ENCODE data around the gene GAB3.
"Not testable (repeated sequence)": the region's sequence is repeated elsewhere in the genome, so short reads cannot be mapped to it uniquely, and the experiment has no call there.

GAB3 gene

DNA sequence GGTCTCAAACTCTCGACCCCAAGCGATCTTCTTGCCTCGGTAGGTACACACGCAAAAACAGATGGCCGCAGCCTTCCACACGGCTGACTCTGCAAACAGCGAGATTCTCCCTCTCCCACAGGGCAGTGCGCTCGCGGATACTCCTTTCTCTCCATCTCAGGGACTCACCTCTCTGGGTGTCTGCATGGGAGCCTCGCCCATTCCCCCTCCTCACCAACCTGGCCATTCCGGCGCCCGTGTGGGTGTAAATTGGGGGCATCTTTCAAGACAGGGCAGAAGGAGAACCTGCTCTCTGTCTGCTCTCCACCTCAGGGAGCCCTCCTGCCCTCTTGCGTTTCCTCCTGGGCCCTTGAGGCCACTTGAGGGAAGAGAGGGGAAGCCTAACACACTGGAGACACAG is 101.9 kb downstream of the GAB3 start:
- no peaks in the 10 kb centered on the region for H4K20me1 ChIP-seq (ENCODE audit: insufficient read depth, low read length)
- H3K79me2 ChIP-seq (ENCODE audit: insufficient read depth, low read length): no peaks in the 10 kb centered on the region
- H2AFZ ChIP-seq (ENCODE audit: low read depth, low read length): no peak overlapping the region
- H3K9me3 ChIP-seq (ENCODE audit: insufficient read depth, low read length, severe bottlenecking): no peaks in the 10 kb centered on the region
- H3K36me3 ChIP-seq (ENCODE audit: insufficient read depth, low read length): no peaks in the 10 kb centered on the region
- no peak overlapping the region for H3K9ac ChIP-seq (ENCODE audit: low read depth, low read length)
- no peak for DNase-seq
- H3K27me3 ChIP-seq (ENCODE audit: insufficient read depth, low read length, poor library complexity): no peaks in the 10 kb centered on the region
- TF ChIP-seq, protein P1, sequence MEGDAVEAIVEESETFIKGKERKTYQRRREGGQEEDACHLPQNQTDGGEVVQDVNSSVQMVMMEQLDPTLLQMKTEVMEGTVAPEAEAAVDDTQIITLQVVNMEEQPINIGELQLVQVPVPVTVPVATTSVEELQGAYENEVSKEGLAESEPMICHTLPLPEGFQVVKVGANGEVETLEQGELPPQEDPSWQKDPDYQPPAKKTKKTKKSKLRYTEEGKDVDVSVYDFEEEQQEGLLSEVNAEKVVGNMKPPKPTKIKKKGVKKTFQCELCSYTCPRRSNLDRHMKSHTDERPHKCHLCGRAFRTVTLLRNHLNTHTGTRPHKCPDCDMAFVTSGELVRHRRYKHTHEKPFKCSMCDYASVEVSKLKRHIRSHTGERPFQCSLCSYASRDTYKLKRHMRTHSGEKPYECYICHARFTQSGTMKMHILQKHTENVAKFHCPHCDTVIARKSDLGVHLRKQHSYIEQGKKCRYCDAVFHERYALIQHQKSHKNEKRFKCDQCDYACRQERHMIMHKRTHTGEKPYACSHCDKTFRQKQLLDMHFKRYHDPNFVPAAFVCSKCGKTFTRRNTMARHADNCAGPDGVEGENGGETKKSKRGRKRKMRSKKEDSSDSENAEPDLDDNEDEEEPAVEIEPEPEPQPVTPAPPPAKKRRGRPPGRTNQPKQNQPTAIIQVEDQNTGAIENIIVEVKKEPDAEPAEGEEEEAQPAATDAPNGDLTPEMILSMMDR (IDR thresholded peaks at IDR 0.05; ENCODE audit: borderline replicate concordance, extremely low read depth, low read length, poor library complexity, severe bottlenecking): no peak
- no peak for TF ChIP-seq EZH2 (IDR thresholded peaks at IDR 0.05; ENCODE audit: borderline replicate concordance, low read depth, low read length, severe bottlenecking)
- H3K4me3 ChIP-seq (ENCODE audit: low read depth in 1 of 2, low read length in 2 of 2): no peak overlapping the region
- no peak overlapping the region for H3K4me2 ChIP-seq (ENCODE audit: insufficient read depth, low read length)
- no peak for ATAC-seq (ENCODE audit: insufficient read depth, low read depth)
- no peak overlapping the region for H3K27ac ChIP-seq (ENCODE audit: low read length)
- H3K4me1 ChIP-seq (ENCODE audit: insufficient read depth, low read length): no peaks in the 10 kb centered on the region

DNA sequence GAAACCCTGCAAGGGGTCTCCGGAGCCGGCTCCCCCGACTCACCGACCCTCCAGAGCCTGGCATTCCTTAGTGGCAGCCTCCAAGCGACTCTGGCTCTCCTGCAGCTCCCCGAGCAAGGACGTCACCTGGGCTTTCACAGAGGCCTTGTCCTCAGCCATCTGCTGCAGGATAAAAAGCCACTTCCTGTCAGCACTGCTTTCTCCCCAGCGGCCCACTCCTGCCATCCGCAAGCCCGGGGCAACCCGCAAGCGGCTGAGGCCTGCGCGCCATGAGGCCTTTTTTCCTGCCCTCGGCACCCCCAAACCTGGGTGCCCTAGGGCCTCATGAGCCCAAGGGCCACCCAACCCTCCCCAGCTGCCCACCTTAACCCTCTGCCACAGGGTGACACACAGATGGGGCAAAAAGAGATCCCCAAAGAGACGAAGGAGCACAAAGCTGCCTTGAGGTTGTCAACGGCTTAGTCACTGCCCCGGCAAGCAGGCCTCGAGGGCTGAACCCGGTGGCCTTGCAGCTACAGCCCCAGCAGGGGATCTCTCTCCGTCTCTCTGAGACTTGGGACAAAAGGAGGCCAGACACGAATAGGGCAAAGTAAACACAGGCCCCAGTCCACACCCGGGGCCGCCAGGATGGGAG is 105.0 kb downstream of the GAB3 start:
- not testable (repeated sequence) for H3K27me3 ChIP-seq (ENCODE audit: insufficient read depth, low read length, poor library complexity); H3K79me2 ChIP-seq (ENCODE audit: insufficient read depth, low read length); H3K36me3 ChIP-seq (ENCODE audit: insufficient read depth, low read length); H3K9me3 ChIP-seq (ENCODE audit: insufficient read depth, low read length, severe bottlenecking); H3K9ac ChIP-seq (ENCODE audit: low read depth, low read length); H4K20me1 ChIP-seq (ENCODE audit: insufficient read depth, low read length); H2AFZ ChIP-seq (ENCODE audit: low read depth, low read length); DNase-seq; H3K27ac ChIP-seq (ENCODE audit: low read length); H3K4me1 ChIP-seq (ENCODE audit: insufficient read depth, low read length); H3K4me2 ChIP-seq (ENCODE audit: insufficient read depth, low read length); H3K4me3 ChIP-seq (ENCODE audit: low read depth in 1 of 2, low read length in 2 of 2)
- peak; percentile 86 for ATAC-seq (ENCODE audit: insufficient read depth, low read depth)

DNA sequence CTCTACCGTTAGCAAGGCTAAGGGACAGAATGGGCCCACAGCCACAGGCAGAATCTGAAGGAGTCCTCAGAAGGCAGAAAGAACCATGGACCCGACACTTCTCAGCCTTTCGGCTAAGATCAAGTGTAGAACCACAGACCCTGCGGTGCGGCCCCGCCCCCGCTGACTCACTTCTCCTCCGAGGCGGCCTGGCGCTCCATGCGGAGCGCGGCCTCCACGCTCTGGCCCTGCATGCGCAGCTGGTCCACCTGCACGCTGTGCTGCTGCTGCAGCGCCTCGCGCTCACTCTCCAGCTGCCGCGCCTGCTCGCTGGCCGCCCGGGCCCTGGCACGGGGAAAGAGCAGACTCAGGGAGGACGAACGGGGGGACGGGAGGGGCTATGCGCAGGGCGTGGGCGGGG is 107.2 kb downstream of the GAB3 start:
- not testable (repeated sequence) for H3K4me1 ChIP-seq (ENCODE audit: insufficient read depth, low read length); H3K4me2 ChIP-seq (ENCODE audit: insufficient read depth, low read length); H3K79me2 ChIP-seq (ENCODE audit: insufficient read depth, low read length); H3K36me3 ChIP-seq (ENCODE audit: insufficient read depth, low read length); H3K4me3 ChIP-seq (ENCODE audit: low read depth in 1 of 2, low read length in 2 of 2); DNase-seq; H2AFZ ChIP-seq (ENCODE audit: low read depth, low read length); ATAC-seq (ENCODE audit: insufficient read depth, low read depth); H4K20me1 ChIP-seq (ENCODE audit: insufficient read depth, low read length); H3K27ac ChIP-seq (ENCODE audit: low read length); H3K9ac ChIP-seq (ENCODE audit: low read depth, low read length); H3K27me3 ChIP-seq (ENCODE audit: insufficient read depth, low read length, poor library complexity); H3K9me3 ChIP-seq (ENCODE audit: insufficient read depth, low read length, severe bottlenecking)

- H3K4me2 ChIP-seq (ENCODE audit: insufficient read depth, low read length); H3K36me3 ChIP-seq (ENCODE audit: insufficient read depth, low read length); H2AFZ ChIP-seq (ENCODE audit: low read depth, low read length); H3K9me3 ChIP-seq (ENCODE audit: insufficient read depth, low read length, severe bottlenecking); H3K9ac ChIP-seq (ENCODE audit: low read depth, low read length); H3K4me1 ChIP-seq (ENCODE audit: insufficient read depth, low read length); DNase-seq; ATAC-seq (ENCODE audit: insufficient read depth, low read depth); H4K20me1 ChIP-seq (ENCODE audit: insufficient read depth, low read length); H3K4me3 ChIP-seq (ENCODE audit: low read depth in 1 of 2, low read length in 2 of 2); H3K27ac ChIP-seq (ENCODE audit: low read length); H3K27me3 ChIP-seq (ENCODE audit: insufficient read depth, low read length, poor library complexity); H3K79me2 ChIP-seq (ENCODE audit: insufficient read depth, low read length): not testable (repeated sequence)
These were observed 109.1 kb downstream of the GAB3 start for GRCh38 chrX:154641740-154642139.

GRCh38 chrX:154633661-154634060 is 117.2 kb downstream of the GAB3 start:
- not testable (repeated sequence) for DNase-seq; ATAC-seq (ENCODE audit: insufficient read depth, low read depth); H3K4me2 ChIP-seq (ENCODE audit: insufficient read depth, low read length); H3K27ac ChIP-seq (ENCODE audit: low read length); H3K4me1 ChIP-seq (ENCODE audit: insufficient read depth, low read length); H3K4me3 ChIP-seq (ENCODE audit: low read depth in 1 of 2, low read length in 2 of 2); H4K20me1 ChIP-seq (ENCODE audit: insufficient read depth, low read length); H3K79me2 ChIP-seq (ENCODE audit: insufficient read depth, low read length); H3K9me3 ChIP-seq (ENCODE audit: insufficient read depth, low read length, severe bottlenecking); H3K27me3 ChIP-seq (ENCODE audit: insufficient read depth, low read length, poor library complexity); H2AFZ ChIP-seq (ENCODE audit: low read depth, low read length); H3K9ac ChIP-seq (ENCODE audit: low read depth, low read length); H3K36me3 ChIP-seq (ENCODE audit: insufficient read depth, low read length)

DNA sequence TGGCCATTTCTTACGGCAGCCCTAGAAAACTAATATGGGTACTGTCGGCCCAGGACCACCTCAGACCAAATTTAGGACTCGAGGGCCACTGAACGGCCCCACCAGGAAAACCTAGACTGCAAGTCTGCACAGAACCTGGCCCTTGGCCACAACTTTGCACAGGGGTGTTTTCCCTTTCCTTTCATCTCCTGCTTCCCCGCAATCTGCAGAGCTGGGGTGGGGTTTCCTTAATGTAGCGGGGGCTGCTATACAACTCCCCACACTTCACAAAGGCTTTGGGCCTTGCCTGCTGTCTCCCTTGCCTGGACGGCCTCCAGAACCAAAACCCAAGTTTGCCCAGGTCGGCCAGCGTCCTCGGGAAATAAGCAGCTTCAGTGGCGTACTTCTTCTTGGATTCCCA is 119.9 kb downstream of the GAB3 start:
- H3K9me3 ChIP-seq (ENCODE audit: insufficient read depth, low read length, severe bottlenecking); H4K20me1 ChIP-seq (ENCODE audit: insufficient read depth, low read length); H3K79me2 ChIP-seq (ENCODE audit: insufficient read depth, low read length); H3K27me3 ChIP-seq (ENCODE audit: insufficient read depth, low read length, poor library complexity); H3K4me1 ChIP-seq (ENCODE audit: insufficient read depth, low read length); H3K9ac ChIP-seq (ENCODE audit: low read depth, low read length); ATAC-seq (ENCODE audit: insufficient read depth, low read depth); H3K4me2 ChIP-seq (ENCODE audit: insufficient read depth, low read length); H3K4me3 ChIP-seq (ENCODE audit: low read depth in 1 of 2, low read length in 2 of 2); DNase-seq; H3K36me3 ChIP-seq (ENCODE audit: insufficient read depth, low read length); H3K27ac ChIP-seq (ENCODE audit: low read length); H2AFZ ChIP-seq (ENCODE audit: low read depth, low read length): not testable (repeated sequence)

- not testable (repeated sequence) for H3K9me3 ChIP-seq (ENCODE audit: insufficient read depth, low read length, severe bottlenecking); H3K9ac ChIP-seq (ENCODE audit: low read depth, low read length); H3K79me2 ChIP-seq (ENCODE audit: insufficient read depth, low read length); H4K20me1 ChIP-seq (ENCODE audit: insufficient read depth, low read length); H3K27ac ChIP-seq (ENCODE audit: low read length); H3K36me3 ChIP-seq (ENCODE audit: insufficient read depth, low read length); H3K4me1 ChIP-seq (ENCODE audit: insufficient read depth, low read length); H3K4me2 ChIP-seq (ENCODE audit: insufficient read depth, low read length); H2AFZ ChIP-seq (ENCODE audit: low read depth, low read length); H3K4me3 ChIP-seq (ENCODE audit: low read depth in 1 of 2, low read length in 2 of 2); DNase-seq; H3K27me3 ChIP-seq (ENCODE audit: insufficient read depth, low read length, poor library complexity)
- peak; percentile 80 for ATAC-seq (ENCODE audit: insufficient read depth, low read depth)
These were observed 121.9 kb downstream of the GAB3 start for GRCh38 chrX:154628960-154629359.
